Large intestine (tissue), 3 donors: Measurements from ENCODE around the gene SLC38A7. TPM values are rescaled to one million over a fixed set of nuclear protein-coding genes. Genes with fewer than 3 reads are reported as not detected.
"Not testable (repeated sequence)": the region's sequence is repeated elsewhere in the genome, so short reads cannot be mapped to it uniquely, and the experiment has no call there.

Experiments
- DNase-seq, 2 donors: peaks; one replicate each; pipeline versions ENCODE4 v3.0.0 to v3.0.0-alpha.2; 2013
- H3K27ac ChIP-seq: one replicate; pipeline ENCODE4 v1.5.1; 2013; ENCODE audit warnings: low read length
- H3K27me3 ChIP-seq: 2 replicates; pipeline ENCODE4 v1.6.1; 2013; ENCODE audit warnings: low read length; ENCODE audit not compliant: control insufficient read depth, insufficient read depth
- H3K36me3 ChIP-seq: 2 replicates; pipeline ENCODE4 v1.6.1; 2013; ENCODE audit warnings: low read length; ENCODE audit not compliant: control insufficient read depth, insufficient read depth
- H3K4me1 ChIP-seq: one replicate; pipeline ENCODE4 v1.6.1; 2013; ENCODE audit warnings: low read length; ENCODE audit not compliant: control insufficient read depth, insufficient read depth
- H3K4me3 ChIP-seq: one replicate; pipeline ENCODE4 v1.5.1; 2013; ENCODE audit warnings: low read length
- H3K9me3 ChIP-seq: one replicate; pipeline ENCODE4 v1.6.1; 2013; ENCODE audit warnings: mild to moderate bottlenecking, low read depth, low read length, moderate library complexity; ENCODE audit not compliant: control insufficient read depth
- WGBS: methylation state at CpG from one replicate; pipeline ENCODE4 v1.1.5; 2013; ENCODE audit warnings: low lambda C conversion rate; ENCODE audit not compliant: insufficient coverage; 5-methylcytosine and 5-hydroxymethylcytosine counted together
- polyA plus RNA-seq: library from polyadenylated mRNA; unstranded; fragments of 120-200 nt; gene quantifications from one replicate; pipeline ENCODE4 v1.2.1, GENCODE V29; 2013

Gene SLC38A7
- polyA plus RNA-seq, 1 donor, result 24.1 TPM

- no peak for DNase-seq
- no peak overlapping the region for H3K4me3 ChIP-seq
- H3K36me3 ChIP-seq, result peaks cover 46% of the 10 kb centered on the region
- H3K27me3 ChIP-seq, result no peaks in the 10 kb centered on the region
- WGBS, result no CpG with 5 or more reads among the region's 16 CpGs
- H3K9me3 ChIP-seq, result no peaks in the 10 kb centered on the region
- peaks cover 10% of the 10 kb centered on the region for H3K4me1 ChIP-seq
- no peak overlapping the region for H3K27ac ChIP-seq
Measured at GRCh38 chr16:58679763-58680162, 4.8 kb downstream of the SLC38A7 start.

- peaks cover 46% of the 10 kb centered on the region for H3K36me3 ChIP-seq
- no peak for DNase-seq
- H3K4me1 ChIP-seq, result peaks cover 8% of the 10 kb centered on the region
- WGBS, result no CpG with 5 or more reads among the region's 3 CpGs
- H3K4me3 ChIP-seq, result no peak overlapping the region
- no peaks in the 10 kb centered on the region for H3K27me3 ChIP-seq
- H3K9me3 ChIP-seq, result no peaks in the 10 kb centered on the region
- H3K27ac ChIP-seq, result no peak overlapping the region
Measured at GRCh38 chr16:58678716-58679115, 5.9 kb downstream of the SLC38A7 start.

- DNase-seq, result no peak
- H3K36me3 ChIP-seq, result peaks cover 46% of the 10 kb centered on the region
- H3K27me3 ChIP-seq, result no peaks in the 10 kb centered on the region
- H3K9me3 ChIP-seq, result no peaks in the 10 kb centered on the region
- H3K27ac ChIP-seq, result no peak overlapping the region
- peaks cover 5% of the 10 kb centered on the region for H3K4me1 ChIP-seq
- WGBS, result no CpG with 5 or more reads among the region's 4 CpGs
- no peak overlapping the region for H3K4me3 ChIP-seq
Measured at GRCh38 chr16:58678269-58678668, 6.3 kb downstream of the SLC38A7 start.

- 100% methylated on average over 3 of the region's 18 CpGs for WGBS
- no peak overlapping the region for H3K4me3 ChIP-seq
- H3K36me3 ChIP-seq, result peaks cover 43% of the 10 kb centered on the region
- no peaks in the 10 kb centered on the region for H3K27me3 ChIP-seq
- DNase-seq, result no peak
- no peaks in the 10 kb centered on the region for H3K4me1 ChIP-seq
- no peaks in the 10 kb centered on the region for H3K9me3 ChIP-seq
- H3K27ac ChIP-seq, result no peak overlapping the region
Measured at GRCh38 chr16:58670946-58671583, 13.5 kb downstream of the SLC38A7 start.

GRCh38 chr16:58670177-58670576, 14.4 kb downstream of the SLC38A7 start:
- Histone ChIP-seq H3K4me3 (no peak overlapping the region), H3K4me1 (no peaks in the 10 kb centered on the region), H3K9me3 (no peaks in the 10 kb centered on the region), H3K36me3 (peaks cover 36% of the 10 kb centered on the region), H3K27ac (no peak overlapping the region), H3K27me3 (no peaks in the 10 kb centered on the region)
- DNase-seq, result no peak

- no CpG with 5 or more reads among the region's 8 CpGs for WGBS
- Histone ChIP-seq H3K27me3 (no peaks in the 10 kb centered on the region), H3K27ac (no peak overlapping the region), H3K36me3 (peaks cover 14% of the 10 kb centered on the region), H3K9me3 (no peaks in the 10 kb centered on the region), H3K4me3 (no peak overlapping the region), H3K4me1 (no peaks in the 10 kb centered on the region)
- no peak for DNase-seq
Measured at GRCh38 chr16:58665200-58665599, 19.4 kb downstream of the SLC38A7 start.

GRCh38 chr16:58661199-58661830, 23.3 kb downstream of the SLC38A7 start:
- no peaks in the 10 kb centered on the region for H3K9me3 ChIP-seq
- H3K27ac ChIP-seq, result no peak overlapping the region
- peaks cover 8% of the 10 kb centered on the region for H3K4me1 ChIP-seq
- DNase-seq, result peak; percentile 68 to 77
- no peaks in the 10 kb centered on the region for H3K36me3 ChIP-seq
- no peaks in the 10 kb centered on the region for H3K27me3 ChIP-seq
- H3K4me3 ChIP-seq, result no peak overlapping the region
- WGBS, result no CpG with 5 or more reads among the region's 12 CpGs

- H3K27ac ChIP-seq, H3K9me3 ChIP-seq, DNase-seq, H3K27me3 ChIP-seq, H3K36me3 ChIP-seq, H3K4me3 ChIP-seq: not testable (repeated sequence)
- peaks cover 21% of the 10 kb centered on the region for H3K4me1 ChIP-seq
- no CpG with 5 or more reads among the region's 11 CpGs for WGBS
Measured at GRCh38 chr16:58659911-58660310, 24.7 kb downstream of the SLC38A7 start.

- no CpG with 5 or more reads among the region's 3 CpGs for WGBS
- Histone ChIP-seq H3K27me3 (no peaks in the 10 kb centered on the region), H3K4me3 (no peak overlapping the region), H3K4me1 (peaks cover 30% of the 10 kb centered on the region), H3K36me3 (no peaks in the 10 kb centered on the region), H3K27ac (no peak overlapping the region), H3K9me3 (no peaks in the 10 kb centered on the region)
- no peak for DNase-seq
Measured at GRCh38 chr16:58658796-58659211, 25.8 kb downstream of the SLC38A7 start.

GRCh38 chr16:58656899-58657298, 27.7 kb downstream of the SLC38A7 start:
- Histone ChIP-seq H3K27ac (peak overlapping the region; percentile 69), H3K36me3 (no peaks in the 10 kb centered on the region), H3K9me3 (no peaks in the 10 kb centered on the region), H3K4me1 (peaks cover 40% of the 10 kb centered on the region), H3K4me3 (no peak overlapping the region), H3K27me3 (no peaks in the 10 kb centered on the region)
- DNase-seq, result peak; percentile 78 to 89
- 40% methylated on average over 1 of the region's 4 CpGs for WGBS

- no peak overlapping the region for H3K4me3 ChIP-seq
- no peaks in the 10 kb centered on the region for H3K36me3 ChIP-seq
- no peaks in the 10 kb centered on the region for H3K27me3 ChIP-seq
- H3K27ac ChIP-seq, result peak overlapping the region; percentile 72
- DNase-seq, result peak; percentile 68 to 85
- no CpG with 5 or more reads among the region's 8 CpGs for WGBS
- no peaks in the 10 kb centered on the region for H3K9me3 ChIP-seq
- peaks cover 40% of the 10 kb centered on the region for H3K4me1 ChIP-seq
Measured at GRCh38 chr16:58655215-58655596, 29.4 kb downstream of the SLC38A7 start.
